ENCODE results near the gene C3orf38. TPM values are rescaled to one million over a fixed set of nuclear protein-coding genes. Genes with fewer than 3 reads are reported as not detected.
A peak's percentile ranks its signal among the peaks of the same experiment; 100 is the strongest.

C3orf38 gene
- total and polyA plus RNA-seq, 2 experiments from 2014 or later: 22.2 to 30.5 TPM

DNA sequence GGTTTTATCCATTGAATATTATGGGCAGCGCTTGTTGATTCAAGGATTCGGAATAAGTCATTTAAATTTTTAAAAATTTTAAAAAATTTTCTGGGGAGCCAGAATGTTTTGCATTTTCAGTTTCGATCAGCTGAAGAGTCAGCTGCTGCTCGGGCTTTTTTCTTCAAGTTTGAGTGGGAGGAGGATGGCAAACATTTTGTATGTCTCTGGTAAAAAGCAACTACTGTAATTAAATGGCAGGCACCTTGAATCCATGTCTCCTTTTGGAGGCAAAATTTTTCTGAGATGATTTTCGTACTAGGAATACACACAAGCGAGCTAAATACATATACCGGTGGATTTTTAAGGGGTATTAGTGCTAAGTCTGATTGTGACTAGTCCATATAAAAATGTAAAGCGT lies 612 bp downstream of the C3orf38 start:
- no peaks in the 10 kb centered on the region for H3F3A ChIP-seq (replicated peaks; ENCODE audit: low read depth)
- Mint-ChIP-seq H3K9me3 (no peaks in the 10 kb centered on the region), H3K36me3 (ENCODE audit: low read depth) (peaks cover 23% of the 10 kb centered on the region; the same call in 2 of the 3 replicates), H3K4me3 (peak overlapping the region; percentile 98), H3K27me3 (ENCODE audit: insufficient read depth, low read depth, poor library complexity) (peaks cover 10% of the 10 kb centered on the region), H3K4me1 (peaks cover 18% of the 10 kb centered on the region), H3K27ac (peak overlapping the region; percentile 98)
- no peaks in the 10 kb centered on the region for H3K27me3 ChIP-seq (ENCODE audit: insufficient read depth)
- peak overlapping the region; percentile 98; the same call in 1 of the 2 replicates for H2AFZ ChIP-seq
- peaks cover 81% of the 10 kb centered on the region for H3K79me2 ChIP-seq (replicated peaks; ENCODE audit: insufficient read depth)
- no peaks in the 10 kb centered on the region; the same call in 1 of the 2 replicates for H4K20me1 ChIP-seq (replicated peaks; ENCODE audit: insufficient read depth)
- H3K4me1 ChIP-seq (ENCODE audit: insufficient read depth): peaks cover 11% of the 10 kb centered on the region; the same call in 1 of the 2 replicates
- peak overlapping the region; percentile 88 for H3K4me2 ChIP-seq
- DNase-seq (ENCODE audit: low spot score): no peak
- H3K36me3 ChIP-seq (ENCODE audit: insufficient read depth): peaks cover 16% of the 10 kb centered on the region
- peak overlapping the region; percentile 94 for H3K4me3 ChIP-seq
- no peaks in the 10 kb centered on the region for H3K9me2 ChIP-seq (ENCODE audit: insufficient read depth)
- H3K27ac ChIP-seq (ENCODE audit: low read depth): peak overlapping the region; percentile 99
- no peak for ATAC-seq
- TF ChIP-seq EZH2phosphoT487 (IDR thresholded peaks at IDR 0.05; ENCODE audit: unreplicated experiment): no peak
- TF ChIP-seq ZNF331 (CRISPR knock-in tag; IDR thresholded peaks at IDR 0.05; ENCODE audit: low read depth): no peak
- TF ChIP-seq, protein P1, sequence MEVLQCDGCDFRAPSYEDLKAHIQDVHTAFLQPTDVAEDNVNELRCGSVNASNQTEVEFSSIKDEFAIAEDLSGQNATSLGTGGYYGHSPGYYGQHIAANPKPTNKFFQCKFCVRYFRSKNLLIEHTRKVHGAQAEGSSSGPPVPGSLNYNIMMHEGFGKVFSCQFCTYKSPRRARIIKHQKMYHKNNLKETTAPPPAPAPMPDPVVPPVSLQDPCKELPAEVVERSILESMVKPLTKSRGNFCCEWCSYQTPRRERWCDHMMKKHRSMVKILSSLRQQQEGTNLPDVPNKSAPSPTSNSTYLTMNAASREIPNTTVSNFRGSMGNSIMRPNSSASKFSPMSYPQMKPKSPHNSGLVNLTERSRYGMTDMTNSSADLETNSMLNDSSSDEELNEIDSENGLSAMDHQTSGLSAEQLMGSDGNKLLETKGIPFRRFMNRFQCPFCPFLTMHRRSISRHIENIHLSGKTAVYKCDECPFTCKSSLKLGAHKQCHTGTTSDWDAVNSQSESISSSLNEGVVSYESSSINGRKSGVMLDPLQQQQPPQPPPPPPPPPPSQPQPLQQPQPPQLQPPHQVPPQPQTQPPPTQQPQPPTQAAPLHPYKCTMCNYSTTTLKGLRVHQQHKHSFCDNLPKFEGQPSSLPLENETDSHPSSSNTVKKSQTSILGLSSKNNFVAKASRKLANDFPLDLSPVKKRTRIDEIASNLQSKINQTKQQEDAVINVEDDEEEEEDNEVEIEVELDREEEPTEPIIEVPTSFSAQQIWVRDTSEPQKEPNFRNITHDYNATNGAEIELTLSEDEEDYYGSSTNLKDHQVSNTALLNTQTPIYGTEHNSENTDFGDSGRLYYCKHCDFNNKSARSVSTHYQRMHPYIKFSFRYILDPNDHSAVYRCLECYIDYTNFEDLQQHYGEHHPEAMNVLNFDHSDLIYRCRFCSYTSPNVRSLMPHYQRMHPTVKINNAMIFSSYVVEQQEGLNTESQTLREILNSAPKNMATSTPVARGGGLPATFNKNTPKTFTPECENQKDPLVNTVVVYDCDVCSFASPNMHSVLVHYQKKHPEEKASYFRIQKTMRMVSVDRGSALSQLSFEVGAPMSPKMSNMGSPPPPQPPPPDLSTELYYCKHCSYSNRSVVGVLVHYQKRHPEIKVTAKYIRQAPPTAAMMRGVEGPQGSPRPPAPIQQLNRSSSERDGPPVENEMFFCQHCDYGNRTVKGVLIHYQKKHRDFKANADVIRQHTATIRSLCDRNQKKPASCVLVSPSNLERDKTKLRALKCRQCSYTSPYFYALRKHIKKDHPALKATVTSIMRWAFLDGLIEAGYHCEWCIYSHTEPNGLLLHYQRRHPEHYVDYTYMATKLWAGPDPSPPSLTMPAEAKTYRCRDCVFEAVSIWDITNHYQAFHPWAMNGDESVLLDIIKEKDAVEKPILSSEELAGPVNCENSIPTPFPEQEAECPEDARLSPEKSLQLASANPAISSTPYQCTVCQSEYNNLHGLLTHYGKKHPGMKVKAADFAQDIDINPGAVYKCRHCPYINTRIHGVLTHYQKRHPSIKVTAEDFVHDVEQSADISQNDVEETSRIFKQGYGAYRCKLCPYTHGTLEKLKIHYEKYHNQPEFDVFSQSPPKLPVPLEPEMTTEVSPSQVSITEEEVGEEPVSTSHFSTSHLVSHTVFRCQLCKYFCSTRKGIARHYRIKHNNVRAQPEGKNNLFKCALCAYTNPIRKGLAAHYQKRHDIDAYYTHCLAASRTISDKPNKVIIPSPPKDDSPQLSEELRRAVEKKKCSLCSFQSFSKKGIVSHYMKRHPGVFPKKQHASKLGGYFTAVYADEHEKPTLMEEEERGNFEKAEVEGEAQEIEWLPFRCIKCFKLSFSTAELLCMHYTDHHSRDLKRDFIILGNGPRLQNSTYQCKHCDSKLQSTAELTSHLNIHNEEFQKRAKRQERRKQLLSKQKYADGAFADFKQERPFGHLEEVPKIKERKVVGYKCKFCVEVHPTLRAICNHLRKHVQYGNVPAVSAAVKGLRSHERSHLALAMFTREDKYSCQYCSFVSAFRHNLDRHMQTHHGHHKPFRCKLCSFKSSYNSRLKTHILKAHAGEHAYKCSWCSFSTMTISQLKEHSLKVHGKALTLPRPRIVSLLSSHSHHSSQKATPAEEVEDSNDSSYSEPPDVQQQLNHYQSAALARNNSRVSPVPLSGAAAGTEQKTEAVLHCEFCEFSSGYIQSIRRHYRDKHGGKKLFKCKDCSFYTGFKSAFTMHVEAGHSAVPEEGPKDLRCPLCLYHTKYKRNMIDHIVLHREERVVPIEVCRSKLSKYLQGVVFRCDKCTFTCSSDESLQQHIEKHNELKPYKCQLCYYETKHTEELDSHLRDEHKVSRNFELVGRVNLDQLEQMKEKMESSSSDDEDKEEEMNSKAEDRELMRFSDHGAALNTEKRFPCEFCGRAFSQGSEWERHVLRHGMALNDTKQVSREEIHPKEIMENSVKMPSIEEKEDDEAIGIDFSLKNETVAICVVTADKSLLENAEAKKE (CRISPR knock-in tag; IDR thresholded peaks at IDR 0.05): no peak
- no peak for TF ChIP-seq EZH2 (IDR thresholded peaks at IDR 0.05; ENCODE audit: low read depth, unreplicated experiment)
- TF ChIP-seq, protein P2, sequence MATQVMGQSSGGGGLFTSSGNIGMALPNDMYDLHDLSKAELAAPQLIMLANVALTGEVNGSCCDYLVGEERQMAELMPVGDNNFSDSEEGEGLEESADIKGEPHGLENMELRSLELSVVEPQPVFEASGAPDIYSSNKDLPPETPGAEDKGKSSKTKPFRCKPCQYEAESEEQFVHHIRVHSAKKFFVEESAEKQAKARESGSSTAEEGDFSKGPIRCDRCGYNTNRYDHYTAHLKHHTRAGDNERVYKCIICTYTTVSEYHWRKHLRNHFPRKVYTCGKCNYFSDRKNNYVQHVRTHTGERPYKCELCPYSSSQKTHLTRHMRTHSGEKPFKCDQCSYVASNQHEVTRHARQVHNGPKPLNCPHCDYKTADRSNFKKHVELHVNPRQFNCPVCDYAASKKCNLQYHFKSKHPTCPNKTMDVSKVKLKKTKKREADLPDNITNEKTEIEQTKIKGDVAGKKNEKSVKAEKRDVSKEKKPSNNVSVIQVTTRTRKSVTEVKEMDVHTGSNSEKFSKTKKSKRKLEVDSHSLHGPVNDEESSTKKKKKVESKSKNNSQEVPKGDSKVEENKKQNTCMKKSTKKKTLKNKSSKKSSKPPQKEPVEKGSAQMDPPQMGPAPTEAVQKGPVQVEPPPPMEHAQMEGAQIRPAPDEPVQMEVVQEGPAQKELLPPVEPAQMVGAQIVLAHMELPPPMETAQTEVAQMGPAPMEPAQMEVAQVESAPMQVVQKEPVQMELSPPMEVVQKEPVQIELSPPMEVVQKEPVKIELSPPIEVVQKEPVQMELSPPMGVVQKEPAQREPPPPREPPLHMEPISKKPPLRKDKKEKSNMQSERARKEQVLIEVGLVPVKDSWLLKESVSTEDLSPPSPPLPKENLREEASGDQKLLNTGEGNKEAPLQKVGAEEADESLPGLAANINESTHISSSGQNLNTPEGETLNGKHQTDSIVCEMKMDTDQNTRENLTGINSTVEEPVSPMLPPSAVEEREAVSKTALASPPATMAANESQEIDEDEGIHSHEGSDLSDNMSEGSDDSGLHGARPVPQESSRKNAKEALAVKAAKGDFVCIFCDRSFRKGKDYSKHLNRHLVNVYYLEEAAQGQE (IDR thresholded peaks at IDR 0.05; ENCODE audit: unreplicated experiment): no peak
- TF ChIP-seq, protein P3, sequence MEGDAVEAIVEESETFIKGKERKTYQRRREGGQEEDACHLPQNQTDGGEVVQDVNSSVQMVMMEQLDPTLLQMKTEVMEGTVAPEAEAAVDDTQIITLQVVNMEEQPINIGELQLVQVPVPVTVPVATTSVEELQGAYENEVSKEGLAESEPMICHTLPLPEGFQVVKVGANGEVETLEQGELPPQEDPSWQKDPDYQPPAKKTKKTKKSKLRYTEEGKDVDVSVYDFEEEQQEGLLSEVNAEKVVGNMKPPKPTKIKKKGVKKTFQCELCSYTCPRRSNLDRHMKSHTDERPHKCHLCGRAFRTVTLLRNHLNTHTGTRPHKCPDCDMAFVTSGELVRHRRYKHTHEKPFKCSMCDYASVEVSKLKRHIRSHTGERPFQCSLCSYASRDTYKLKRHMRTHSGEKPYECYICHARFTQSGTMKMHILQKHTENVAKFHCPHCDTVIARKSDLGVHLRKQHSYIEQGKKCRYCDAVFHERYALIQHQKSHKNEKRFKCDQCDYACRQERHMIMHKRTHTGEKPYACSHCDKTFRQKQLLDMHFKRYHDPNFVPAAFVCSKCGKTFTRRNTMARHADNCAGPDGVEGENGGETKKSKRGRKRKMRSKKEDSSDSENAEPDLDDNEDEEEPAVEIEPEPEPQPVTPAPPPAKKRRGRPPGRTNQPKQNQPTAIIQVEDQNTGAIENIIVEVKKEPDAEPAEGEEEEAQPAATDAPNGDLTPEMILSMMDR (conservative IDR thresholded peaks at IDR 0.05; ENCODE audit: low read depth in 2 of 2): no peak
- no peak for TF ChIP-seq CREB1 (CRISPR knock-in tag; IDR thresholded peaks at IDR 0.05; ENCODE audit: low read depth)
- TF ChIP-seq ETS1 (IDR thresholded peaks at IDR 0.05): no peak
- TF ChIP-seq JUNB (IDR thresholded peaks at IDR 0.05; ENCODE audit: unreplicated experiment): no peak
- TF ChIP-seq ZNF114 (CRISPR knock-in tag; IDR thresholded peaks at IDR 0.05): no peak
- TF ChIP-seq POLR2AphosphoS5 (IDR thresholded peaks at IDR 0.05; ENCODE audit: low read depth): no peak
- no peak for TF ChIP-seq STAT1 (IDR thresholded peaks at IDR 0.05; ENCODE audit: unreplicated experiment)
- no peak for TF ChIP-seq NANOG (IDR thresholded peaks at IDR 0.05; ENCODE audit: borderline replicate concordance)

Data from GM23338 (cell line).